Measurements from ENCODE around the gene DVL3.
A peak's percentile ranks its signal among the peaks of the same experiment; 100 is the strongest.

The DVL3 gene

DNA sequence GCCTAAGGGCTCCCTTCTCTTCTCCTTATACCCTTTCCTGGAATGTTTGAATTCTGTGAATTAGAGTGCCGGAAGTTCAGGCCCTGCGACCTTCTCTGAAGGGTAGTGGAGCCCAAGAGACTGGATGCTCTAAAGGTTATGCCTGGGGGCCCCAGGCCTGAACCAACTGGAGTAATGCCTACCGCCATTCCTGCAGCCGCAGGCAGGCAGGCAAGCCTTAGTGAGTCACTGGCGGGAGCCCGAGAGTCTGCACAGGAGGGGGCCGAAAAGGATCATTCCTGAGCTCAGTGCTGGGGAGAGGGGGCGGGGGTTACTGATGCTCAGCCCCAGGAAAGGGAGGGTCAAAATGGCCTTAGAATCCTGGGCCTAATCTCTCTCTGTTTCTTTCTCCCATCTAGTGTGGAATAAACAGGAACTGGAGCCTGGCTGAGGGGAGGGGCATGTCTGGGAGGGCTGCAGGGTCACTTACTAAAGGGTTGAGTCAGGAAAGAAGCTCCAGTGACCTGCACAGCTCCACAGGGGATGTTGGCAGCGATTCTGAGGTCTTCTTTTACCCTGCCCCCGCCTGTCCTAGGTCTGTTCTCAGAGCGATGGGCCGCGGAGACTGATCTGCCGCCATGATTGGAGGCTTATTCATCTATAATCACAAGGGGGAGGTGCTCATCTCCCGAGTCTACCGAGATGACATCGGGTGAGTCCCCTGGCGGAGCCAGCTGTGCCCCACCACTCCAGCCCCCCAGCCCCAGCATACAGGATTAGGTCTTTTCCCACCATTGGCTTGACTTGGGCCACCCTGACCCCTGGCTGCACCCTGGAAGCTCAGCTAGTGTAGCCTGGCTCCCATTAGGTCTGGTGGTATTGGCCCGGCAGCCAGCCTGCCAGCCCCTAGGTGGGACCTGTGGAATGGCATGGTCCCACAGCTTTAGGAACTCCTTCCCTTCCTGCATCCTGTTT lies 21.5 kb downstream of the DVL3 start:
- peak; percentile 95 for DNase-seq (ENCODE audit: low read depth, low spot score)

- DNase-seq (ENCODE audit: low read depth, low spot score): no peak
Measured at GRCh38 chr3:184177331-184177731, 22.2 kb downstream of the DVL3 start.

- no peak for DNase-seq (ENCODE audit: low read depth, low spot score)
Measured at GRCh38 chr3:184177767-184178306, 22.7 kb downstream of the DVL3 start.

- no peak for DNase-seq (ENCODE audit: low read depth, low spot score)
Measured at GRCh38 chr3:184178521-184179138, 23.5 kb downstream of the DVL3 start.

DNA sequence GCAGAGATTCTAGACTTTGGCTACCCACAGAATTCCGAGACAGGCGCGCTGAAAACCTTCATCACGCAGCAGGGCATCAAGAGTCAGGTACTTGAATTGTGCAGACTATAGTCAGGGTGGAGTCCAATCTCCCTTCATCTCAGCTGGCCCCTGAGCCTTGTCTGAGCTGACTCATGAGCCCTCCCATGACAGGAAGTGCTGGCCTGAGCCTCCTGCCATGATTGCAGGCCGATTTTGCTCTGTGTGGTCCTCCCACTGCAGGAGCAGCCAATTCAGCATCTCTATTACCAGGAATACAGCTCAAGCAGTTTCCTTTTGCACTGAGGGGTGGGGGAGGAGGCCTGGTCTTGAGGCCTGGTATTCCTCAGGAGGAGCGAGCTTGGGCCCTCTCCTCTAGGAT lies 25.0 kb downstream of the DVL3 start:
- DNase-seq (ENCODE audit: low read depth, low spot score): no peak

DNA sequence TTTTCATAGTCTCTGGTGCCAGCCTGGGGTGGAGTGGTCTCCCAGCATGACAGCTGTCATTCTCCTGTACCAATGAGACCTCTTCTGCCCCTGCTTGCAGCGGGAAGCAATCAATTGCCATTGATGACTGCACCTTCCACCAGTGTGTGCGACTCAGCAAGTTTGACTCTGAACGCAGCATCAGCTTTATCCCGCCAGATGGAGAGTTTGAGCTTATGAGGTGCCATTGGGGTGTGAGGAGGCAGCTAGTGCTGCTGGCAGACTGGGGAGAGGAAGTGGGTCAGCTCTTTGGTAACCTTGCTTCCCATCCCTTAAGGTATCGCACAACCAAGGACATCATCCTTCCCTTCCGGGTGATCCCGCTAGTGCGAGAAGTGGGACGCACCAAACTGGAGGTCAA lies 26.4 kb downstream of the DVL3 start:
- no peak for DNase-seq (ENCODE audit: low read depth, low spot score)

GRCh38 chr3:184183679-184184078 lies 28.5 kb downstream of the DVL3 start:
- no peak for DNase-seq (ENCODE audit: low read depth, low spot score)

GRCh38 chr3:184184546-184185230 lies 29.5 kb downstream of the DVL3 start:
- DNase-seq (ENCODE audit: low read depth, low spot score): no peak

GRCh38 chr3:184185461-184186183 lies 30.4 kb downstream of the DVL3 start:
- DNase-seq (ENCODE audit: low read depth, low spot score): peak; percentile 95

DNA sequence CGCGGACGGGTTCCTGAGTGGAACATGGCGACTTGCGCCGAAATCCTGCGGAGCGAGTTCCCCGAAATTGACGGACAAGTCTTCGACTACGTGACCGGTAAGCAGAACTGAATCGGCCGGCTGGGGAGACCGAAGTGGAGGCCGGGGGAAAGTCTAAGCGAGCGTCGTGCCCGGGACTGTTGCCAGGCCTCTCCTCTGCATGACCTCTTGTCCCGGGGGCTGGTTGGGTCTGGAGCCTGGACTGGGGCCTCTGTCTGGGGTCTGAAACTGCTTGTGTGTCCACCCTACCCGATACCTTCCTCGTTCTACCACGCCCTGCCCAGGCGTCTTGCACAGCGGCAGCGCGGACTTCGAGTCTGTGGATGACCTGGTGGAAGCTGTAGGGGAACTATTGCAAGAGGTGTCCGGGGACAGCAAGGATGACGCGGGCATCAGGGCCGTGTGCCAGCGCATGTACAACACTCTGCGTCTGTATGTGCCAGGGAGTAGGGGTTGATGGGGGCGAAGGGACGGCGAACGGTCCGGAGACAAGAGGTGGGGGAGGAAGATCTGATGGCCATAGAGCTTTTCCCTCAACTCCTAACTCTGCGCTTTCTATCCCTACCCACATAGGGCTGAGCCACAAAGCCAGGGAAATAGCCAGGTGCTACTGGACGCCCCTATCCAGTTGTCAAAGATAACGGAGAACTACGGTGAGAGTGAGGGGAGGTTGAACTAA lies 31.2 kb downstream of the DVL3 start, which contains the start of gene ABCF3:
TSS of gene ABCF3 (plus strand) at position 16 of the 718 bp plus-strand sequence. CDS start at position 25, 9 bp downstream.
- no peak for DNase-seq (ENCODE audit: low read depth, low spot score)

GRCh38 chr3:184186902-184187207 lies 31.7 kb downstream of the DVL3 start:
- no peak for DNase-seq (ENCODE audit: low read depth, low spot score)

DNA sequence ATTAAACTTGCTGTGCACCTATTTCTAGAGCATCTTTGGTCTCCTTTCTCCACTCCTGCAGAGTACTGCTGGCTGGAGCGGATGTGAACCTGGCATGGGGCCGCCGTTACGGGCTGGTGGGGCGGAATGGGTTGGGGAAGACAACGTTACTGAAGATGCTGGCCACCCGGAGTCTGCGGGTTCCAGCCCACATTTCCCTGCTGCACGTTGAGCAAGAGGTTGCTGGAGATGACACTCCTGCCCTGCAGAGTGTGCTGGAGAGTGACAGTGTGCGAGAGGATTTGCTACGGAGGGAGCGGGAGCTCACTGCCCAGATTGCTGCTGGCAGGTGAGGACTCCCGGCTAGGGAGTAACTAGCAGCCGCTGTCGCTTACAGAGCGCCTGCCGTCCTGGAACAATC lies 32.9 kb downstream of the DVL3 start:
- DNase-seq (ENCODE audit: low read depth, low spot score): no peak

DNA sequence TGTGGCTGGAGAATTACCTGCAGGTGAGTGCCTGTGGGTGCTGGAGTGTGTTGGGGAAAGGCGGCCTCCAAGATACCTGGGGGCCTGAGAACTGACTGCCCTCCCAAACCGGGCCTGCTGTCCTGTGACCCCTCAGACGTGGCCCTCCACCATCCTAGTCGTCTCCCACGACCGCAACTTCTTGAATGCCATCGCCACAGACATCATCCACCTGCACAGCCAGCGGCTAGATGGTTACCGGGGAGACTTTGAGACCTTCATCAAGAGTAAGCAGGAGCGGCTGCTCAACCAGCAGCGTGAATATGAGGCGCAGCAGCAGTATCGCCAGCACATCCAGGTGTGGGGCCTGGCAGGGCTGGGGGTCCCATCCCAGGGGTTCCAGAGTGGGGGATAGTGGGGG lies 34.2 kb downstream of the DVL3 start:
- no peak for DNase-seq (ENCODE audit: low read depth, low spot score)

DNA sequence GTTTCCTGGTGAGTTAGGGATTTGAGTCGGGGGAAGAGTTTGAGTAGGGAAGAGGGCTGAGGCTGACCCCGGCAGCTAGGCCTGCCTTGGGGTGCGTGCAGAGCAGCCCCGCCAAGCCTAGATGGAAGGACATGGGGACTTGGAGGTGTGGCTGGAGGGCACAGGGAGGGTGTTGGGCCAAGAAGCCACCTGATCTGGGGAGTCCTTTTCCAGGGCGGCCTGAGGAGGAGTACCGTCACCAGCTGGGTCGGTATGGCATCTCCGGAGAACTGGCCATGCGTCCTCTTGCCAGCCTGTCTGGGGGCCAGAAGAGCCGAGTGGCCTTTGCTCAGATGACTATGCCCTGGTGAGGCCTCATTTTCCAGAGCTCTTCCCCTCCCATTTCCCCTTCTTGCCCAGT lies 37.7 kb downstream of the DVL3 start:
- no peak for DNase-seq (ENCODE audit: low read depth, low spot score)

DNA sequence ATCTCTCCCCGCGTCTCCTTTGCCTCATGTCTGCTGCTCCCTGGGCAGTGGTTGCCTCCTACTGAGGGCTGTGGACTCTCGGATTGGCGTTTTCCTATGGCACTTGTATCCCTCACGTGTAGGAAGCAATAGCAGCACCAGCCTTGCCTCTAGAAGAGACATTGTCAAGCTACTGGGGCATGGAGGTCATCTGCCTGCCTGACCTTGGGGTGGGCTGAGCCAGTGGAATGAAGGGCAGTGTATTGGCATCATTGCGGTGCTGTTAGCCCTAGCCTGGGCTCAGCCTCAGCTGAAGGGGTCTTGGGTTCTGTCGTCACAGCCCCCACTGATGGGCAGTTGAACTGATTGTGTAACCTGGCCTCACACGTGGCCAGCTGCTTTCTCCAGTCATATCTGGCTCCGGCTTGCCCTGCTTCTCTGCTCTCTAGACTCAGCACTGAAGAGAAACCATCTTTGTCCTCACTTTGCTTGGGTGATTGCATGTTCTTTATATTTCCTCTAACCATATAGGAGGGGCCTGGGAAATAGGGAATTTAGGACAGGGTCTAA lies 38.9 kb downstream of the DVL3 start:
- DNase-seq (ENCODE audit: low read depth, low spot score): no peak

DNA sequence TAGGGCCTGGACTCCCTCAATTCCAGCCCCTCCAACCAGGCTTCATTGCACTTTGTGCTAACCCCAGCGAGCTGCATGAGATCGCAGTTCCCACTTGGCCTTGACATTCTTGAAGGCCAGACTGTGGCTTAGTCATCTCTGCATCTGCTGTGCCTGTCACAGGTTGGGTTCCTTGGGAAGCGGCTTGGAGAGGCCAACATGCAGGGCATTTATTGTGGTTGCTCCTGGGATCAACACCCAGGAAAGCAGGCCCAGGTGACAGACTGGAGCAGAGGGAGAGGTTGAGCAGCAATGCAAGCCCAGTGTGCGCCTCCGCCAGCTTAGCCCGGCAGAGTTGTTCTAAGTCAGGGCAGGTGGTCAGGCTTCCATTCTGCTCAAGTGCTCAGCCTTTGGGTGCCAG lies 41.4 kb downstream of the DVL3 start:
- DNase-seq (ENCODE audit: low read depth, low spot score): no peak

DNA sequence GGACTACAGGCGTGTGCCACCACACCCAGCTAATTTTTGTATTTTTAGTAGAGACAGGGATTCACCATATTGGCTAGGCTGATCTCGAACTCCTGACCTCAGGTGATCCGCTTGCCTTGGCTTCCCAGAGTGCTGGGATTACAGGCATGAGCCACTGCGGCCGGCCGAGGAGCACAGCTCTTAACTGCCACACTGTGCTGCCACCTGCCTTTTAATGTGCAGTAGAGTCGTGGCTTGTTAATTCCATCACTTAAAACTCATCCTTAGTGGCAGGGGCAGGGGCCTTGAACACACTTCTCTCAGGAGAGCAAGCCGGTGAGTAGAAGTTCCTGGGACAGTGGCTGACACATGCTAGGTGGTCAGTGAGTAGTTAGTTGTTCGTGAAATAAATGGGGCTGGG lies 43.3 kb downstream of the DVL3 start:
- DNase-seq (ENCODE audit: low read depth, low spot score): no peak

DNA sequence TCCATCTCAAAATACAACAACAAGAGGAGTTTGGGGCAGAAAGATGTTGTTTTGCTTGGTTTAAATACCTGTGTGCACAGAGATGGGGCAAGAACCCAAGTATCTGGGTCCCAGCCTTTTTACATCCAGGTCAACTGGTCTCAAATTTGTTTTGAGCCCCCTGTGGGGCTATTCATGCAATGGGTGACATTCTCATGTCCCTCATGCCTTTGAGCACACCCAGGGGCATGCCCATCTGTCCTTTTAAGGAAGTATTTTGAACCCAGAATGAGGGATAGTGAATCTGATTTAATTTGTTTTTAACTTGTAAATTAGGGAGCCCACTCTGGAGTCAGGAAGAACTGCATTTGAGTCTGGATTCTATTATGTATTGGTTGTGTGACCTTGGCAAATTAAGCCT lies 45.6 kb downstream of the DVL3 start:
- no peak for DNase-seq (ENCODE audit: low read depth, low spot score)

DNA sequence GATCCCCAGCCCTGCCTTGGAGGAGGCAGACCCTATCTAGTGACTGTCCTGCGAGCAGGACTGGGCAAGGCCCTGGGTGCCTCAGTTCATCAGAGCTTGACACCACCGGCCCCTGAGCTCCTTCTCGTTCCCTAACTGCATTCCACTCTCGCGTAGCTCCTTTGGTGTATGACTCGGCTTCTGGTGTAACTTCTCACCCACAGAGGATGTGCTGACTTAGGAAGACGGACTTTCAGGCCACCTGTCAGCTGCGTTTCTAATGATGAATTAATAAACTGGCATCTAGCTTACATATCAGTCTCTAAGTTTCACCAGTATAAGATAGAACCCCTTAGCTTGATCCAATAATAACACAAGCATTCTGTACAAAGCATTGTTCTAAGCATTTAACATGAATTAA lies 48.3 kb downstream of the DVL3 start:
- no peak for DNase-seq (ENCODE audit: low read depth, low spot score)

- no peak for DNase-seq (ENCODE audit: low read depth, low spot score)
Measured at GRCh38 chr3:184209146-184209923, 54.2 kb downstream of the DVL3 start.
